Measurements from ENCODE around the gene ST6GAL1. TPM values are rescaled to one million over a fixed set of nuclear protein-coding genes. Genes with fewer than 3 reads are reported as not detected.

Gene ST6GAL1
- total and polyA plus RNA-seq, 2 of the 8 experiments (the other 6 are each of a cell fraction or from before 2014, with no cell fraction given): 62.8 to 80.9 TPM

DNA sequence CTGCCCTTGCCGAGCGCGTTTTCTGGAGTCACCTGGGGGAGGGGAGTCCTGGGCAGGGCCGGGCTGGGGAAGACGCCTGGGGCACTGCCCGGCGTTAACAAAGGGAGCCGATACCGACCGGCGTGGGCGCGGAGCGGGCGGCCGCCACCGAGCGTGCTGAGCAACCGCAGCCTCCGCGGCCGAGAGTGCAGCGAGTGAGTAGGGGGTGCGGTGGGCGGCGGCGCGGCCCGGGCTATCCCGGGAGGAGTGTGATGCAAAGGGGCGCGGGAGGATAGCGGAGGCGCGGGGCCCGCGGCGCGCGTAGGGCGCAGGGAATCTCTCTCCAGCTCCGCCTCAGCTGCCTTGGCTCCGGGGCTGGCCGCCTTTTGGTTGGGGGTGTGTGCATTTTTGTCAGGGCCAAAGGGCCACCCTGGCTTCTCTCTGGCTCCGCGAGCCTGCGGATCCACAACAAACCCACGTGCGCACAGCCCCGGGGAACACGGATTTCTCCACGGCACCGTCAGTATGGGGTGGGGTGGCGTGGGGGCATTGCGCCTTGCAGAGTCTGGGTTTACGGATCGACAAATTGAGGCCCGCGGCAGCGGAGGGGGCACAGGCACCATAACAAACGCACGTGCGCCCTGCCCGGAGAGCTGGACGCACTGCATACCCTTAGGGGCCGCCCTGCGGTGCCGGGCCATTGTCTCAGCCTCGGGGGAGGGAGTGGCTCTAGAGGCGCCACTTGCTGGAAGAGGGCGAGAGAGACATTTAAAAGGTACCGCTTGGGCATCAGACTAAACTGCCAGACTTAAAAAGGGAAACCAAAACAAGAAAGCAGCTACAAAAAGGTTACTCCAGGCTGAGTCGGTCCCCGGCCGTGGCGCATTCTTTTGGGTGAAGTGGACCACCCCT is 560 bp downstream of the ST6GAL1 start:
- Histone ChIP-seq H2AFZ (ENCODE audit: low read length) (peak overlapping the region; percentile 19; the same call in 1 of the 2 replicates), H2BK12ac (ENCODE audit: low read depth, low read length) (0 out of 2 replicates have a peak overlapping the region, but pooled peaks have one; percentile 64), H3K9ac (replicated peaks in 1 of 4; ENCODE audit: extremely low read depth in 1 of 4, low read depth in 3 of 4, low read length in 3 of 4) (peak overlapping the region; percentile 76 to 91 (median 86)), H3K4me3 (ENCODE audit: extremely low read depth in 1 of 4, insufficient read depth in 2 of 4, low read depth in 3 of 4, low read length in 4 of 4) (peak overlapping the region; percentile 76 to 89 (median 80)), H3K79me2 (ENCODE audit: control insufficient read depth in 1 of 2, insufficient read depth in 2 of 2, low read length in 2 of 2) (peaks cover 16 to 45% of the 10 kb centered on the region in 2 experiments), H3K79me1 (ENCODE audit: low read depth, low read length) (peaks cover 2% of the 10 kb centered on the region), H3K23me2 (ENCODE audit: low read depth, low read length) (peaks cover 15% of the 10 kb centered on the region), H2BK15ac (ENCODE audit: low read length) (no peak overlapping the region; the same call in 1 of the 2 replicates), H2AK5ac (ENCODE audit: low read depth, low read length) (0 out of 2 replicates have a peak overlapping the region, but pooled peaks have one; percentile 25), H4K5ac (ENCODE audit: insufficient read length, low read depth, low read length) (peak overlapping the region; percentile 35), H4K8ac (ENCODE audit: extremely low read depth, insufficient read depth, low read length) (peak overlapping the region; percentile 97), H4K91ac (replicated peaks; ENCODE audit: insufficient read length, low read length) (peak overlapping the region; percentile 58), H3K36me3 (ENCODE audit: control insufficient read depth in 2 of 4, insufficient read depth in 4 of 4, low read length in 3 of 4) (peaks cover 0 to 27% (median 8%) of the 10 kb centered on the region in 4 experiments; a peak in 4 of 8 replicates), H3K27me3 (replicated peaks in 1 of 4; ENCODE audit: control insufficient read depth in 3 of 4, extremely low read depth in 1 of 4, insufficient read depth in 3 of 4, low read length in 3 of 4) (peaks cover 0 to 6% (median 0%) of the 10 kb centered on the region in 4 experiments; a peak in 2 of 7 replicates), H3K14ac (ENCODE audit: insufficient read length) (no peak overlapping the region), H2BK120ac (replicated peaks; ENCODE audit: low read depth, low read length) (no peak overlapping the region), H3K4me2 (ENCODE audit: insufficient read depth in 1 of 2, low read depth in 2 of 2, low read length in 2 of 2) (peak overlapping the region; percentile 72 to 91), H3K9me3 (ENCODE audit: insufficient read depth in 2 of 2, low read depth in 1 of 2, low read length in 1 of 2) (no peaks in the 10 kb centered on the region; a peak in 1 of 4 replicates), H3K56ac (replicated peaks; ENCODE audit: insufficient read length, low read depth, low read length) (peak overlapping the region; percentile 62), H3K23ac (ENCODE audit: insufficient read length) (no peak overlapping the region), H3K4ac (replicated peaks; ENCODE audit: insufficient read length, low read depth, low read length) (peak overlapping the region; percentile 40), H2BK5ac (ENCODE audit: low read depth, low read length) (peak overlapping the region; percentile 83), H3K18ac (ENCODE audit: extremely low read depth, low read length) (peak overlapping the region; percentile 85), H3K4me1 (replicated peaks in 1 of 4; ENCODE audit: control insufficient read depth in 3 of 4, insufficient read depth in 4 of 4, low read length in 3 of 4) (peaks cover 10 to 17% (median 14%) of the 10 kb centered on the region in 4 experiments; a peak in 6 of 7 replicates), H4K20me1 (replicated peaks in 1 of 2; ENCODE audit: control insufficient read depth in 1 of 2, insufficient read depth in 2 of 2, low read length in 2 of 2) (peaks cover 0 to 2% of the 10 kb centered on the region in 2 experiments), H2BK20ac (ENCODE audit: low read length) (no peak overlapping the region; the same call in 1 of the 2 replicates), H3K27ac (ENCODE audit: low read depth, low read length) (peak overlapping the region; percentile 84)
- DNase-seq (ENCODE audit: low read depth in 1 of 2, low spot score in 2 of 2): peak; percentile 79 to 82
- WGBS, 2 experiments (ENCODE audit: extremely low coverage in 1 of 2, insufficient coverage in 1 of 2, insufficient read length in 1 of 2, insufficient replicate concordance in 2 of 2, low coverage in 1 of 2, low lambda C conversion rate in 2 of 2, missing lambda C conversion rate in 1 of 2): 0% methylated on average over 42 of the region's 76 CpGs; no CpG with 5 or more reads in 1 of the 2 experiments
- ChIA-PET POLR2A (ENCODE audit: partially characterized antibody) (interaction anchor here (0.6 to 3.4 kb wide), 24 partner anchors 9 to 363 kb away, joined by 3 to 17 read pairs (median 4); partner anchors contain the start of gene EIF4A2), CTCF (ENCODE audit: partially characterized antibody) (interaction anchor here (0.6 to 4.7 kb wide), 13 partner anchors 9 to 109 kb away, joined by 3 to 22 read pairs (median 5); no protein-coding TSS in a partner anchor)
- FAIRE-seq: no peak
- TF ChIP-seq NANOG (IDR thresholded peaks at IDR 0.05; ENCODE audit: insufficient read depth, low read depth, low read length, poor library complexity, severe bottlenecking) (peak; percentile 35), CBX5 (IDR thresholded peaks at IDR 0.05; ENCODE audit: low read depth, low read length) (no peak), KDM4A (IDR thresholded peaks at IDR 0.05; ENCODE audit: low read depth, low read length, severe bottlenecking) (peak; percentile 14), TBP (IDR thresholded peaks at IDR 0.05; ENCODE audit: low read depth, low read length) (peak; percentile 39; the same call in 1 of the 2 replicates), CREB1 (IDR thresholded peaks at IDR 0.05) (0 out of 2 replicates have a peak, but pooled peaks have one; percentile 6), SP1 (IDR thresholded peaks at IDR 0.05; ENCODE audit: low read depth, low read length) (peak; percentile 40; the same call in 1 of the 2 replicates), CBX8 (IDR thresholded peaks at IDR 0.05; ENCODE audit: borderline replicate concordance, low read depth, low read length) (no peak)
- TF ChIP-seq, protein P1, sequence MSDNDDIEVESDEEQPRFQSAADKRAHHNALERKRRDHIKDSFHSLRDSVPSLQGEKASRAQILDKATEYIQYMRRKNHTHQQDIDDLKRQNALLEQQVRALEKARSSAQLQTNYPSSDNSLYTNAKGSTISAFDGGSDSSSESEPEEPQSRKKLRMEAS (IDR thresholded peaks at IDR 0.05): peak; percentile 96
- TF ChIP-seq, protein P2, sequence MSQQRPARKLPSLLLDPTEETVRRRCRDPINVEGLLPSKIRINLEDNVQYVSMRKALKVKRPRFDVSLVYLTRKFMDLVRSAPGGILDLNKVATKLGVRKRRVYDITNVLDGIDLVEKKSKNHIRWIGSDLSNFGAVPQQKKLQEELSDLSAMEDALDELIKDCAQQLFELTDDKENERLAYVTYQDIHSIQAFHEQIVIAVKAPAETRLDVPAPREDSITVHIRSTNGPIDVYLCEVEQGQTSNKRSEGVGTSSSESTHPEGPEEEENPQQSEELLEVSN (IDR thresholded peaks at IDR 0.05): no peak

Data from H1 (cell line).